HFF-Myc (cell line): ENCODE measurements around the gene ANAPC1.

ENCODE experiments used
- DNase-seq: peaks from one replicate; pipeline ENCODE4 v3.0.0-alpha.2; 2011; ENCODE audit warnings: low read depth; ENCODE audit errors: extremely low read depth
- H3K4me3 ChIP-seq: replicated peaks from 2 replicates; pipeline ENCODE4 v1.5.1; 2011; ENCODE audit warnings: low read depth, mild to moderate bottlenecking, control low read depth, low read length
- CTCF ChIP-seq: IDR thresholded peaks from 2 replicates; pipeline ENCODE4 v1.5.1; 2012; ENCODE audit warnings: mild to moderate bottlenecking, low read depth, low read length, control low read depth; ENCODE audit errors: missing control alignments

The ANAPC1 gene

GRCh38 chr2:111903930-111904439 is 20.0 kb upstream of the ANAPC1 start:
- H3K4me3 ChIP-seq, result no peak overlapping the region
- no peak for TF ChIP-seq CTCF
- DNase-seq, result no peak

GRCh38 chr2:111903516-111903915 is 19.5 kb upstream of the ANAPC1 start:
- no peak for TF ChIP-seq CTCF
- DNase-seq, result no peak
- H3K4me3 ChIP-seq, result no peak overlapping the region

- peak; percentile 48 for TF ChIP-seq CTCF
- no peak for DNase-seq
- H3K4me3 ChIP-seq, result no peak overlapping the region
Observed at GRCh38 chr2:111900859-111901258, 16.9 kb upstream of the ANAPC1 start.

- peak overlapping the region; percentile 48 for H3K4me3 ChIP-seq
- no peak for TF ChIP-seq CTCF
- no peak for DNase-seq
Observed at GRCh38 chr2:111898703-111899514, 14.9 kb upstream of the ANAPC1 start.

GRCh38 chr2:111897924-111898702 is 14.1 kb upstream of the ANAPC1 start, which contains the start of gene MERTK:
Gene MERTK, plus strand, starts transcription at chr2:111898607. Its CDS starts 129 bp downstream, at chr2:111898736.
- peak within 1 kb of the TSS; percentile 48 for H3K4me3 ChIP-seq
- no peak for DNase-seq
- TF ChIP-seq CTCF, result peak; percentile 61

GRCh38 chr2:111897630-111897923 is 13.6 kb upstream of the ANAPC1 start:
- peak overlapping the region; percentile 48 for H3K4me3 ChIP-seq
- DNase-seq, result no peak
- TF ChIP-seq CTCF, result no peak
